Central memory CD4-positive, alpha-beta T cell (primary cell): ENCODE data around the gene STK33.

Source experiments
- DNase-seq: peaks from one replicate; pipeline ENCODE4 v3.0.0; 2022

Gene STK33

DNA sequence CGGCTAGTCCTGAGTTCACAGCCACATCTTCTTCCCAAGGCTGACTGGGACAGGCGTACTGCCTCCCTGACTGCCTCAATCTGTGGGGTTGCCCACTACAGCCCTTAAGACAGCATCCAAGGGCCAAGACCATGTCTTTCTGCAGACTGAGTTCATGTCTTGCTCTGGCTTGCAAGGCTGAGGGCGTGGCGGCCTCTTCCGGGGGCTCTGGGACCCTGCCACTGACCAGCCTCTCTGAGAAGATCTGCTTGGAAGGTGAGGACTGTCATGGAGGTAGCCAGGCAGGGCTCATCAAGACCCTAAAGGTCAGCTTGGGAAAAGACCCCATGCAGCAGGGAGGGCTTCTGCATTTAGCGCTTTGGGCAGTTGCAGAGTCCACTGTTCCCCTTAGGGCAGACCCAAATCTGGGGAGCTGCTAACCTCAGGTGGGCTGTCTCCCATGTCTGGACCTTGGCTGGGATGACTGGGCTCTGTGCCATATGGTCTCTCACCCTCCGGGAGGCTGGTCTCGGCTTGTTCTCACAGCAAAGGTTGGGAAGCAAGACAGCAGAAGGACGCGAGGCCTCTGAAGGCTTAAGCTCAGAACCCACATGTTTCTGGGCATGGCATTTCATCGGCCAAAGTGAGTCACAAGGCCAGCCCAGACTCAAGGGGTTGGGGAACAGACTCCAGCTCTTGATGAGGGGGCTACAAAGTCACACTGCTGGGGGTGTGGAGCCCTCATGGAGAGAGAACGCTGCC, 221.2 kb downstream of the STK33 start:
- no peak for DNase-seq

DNA sequence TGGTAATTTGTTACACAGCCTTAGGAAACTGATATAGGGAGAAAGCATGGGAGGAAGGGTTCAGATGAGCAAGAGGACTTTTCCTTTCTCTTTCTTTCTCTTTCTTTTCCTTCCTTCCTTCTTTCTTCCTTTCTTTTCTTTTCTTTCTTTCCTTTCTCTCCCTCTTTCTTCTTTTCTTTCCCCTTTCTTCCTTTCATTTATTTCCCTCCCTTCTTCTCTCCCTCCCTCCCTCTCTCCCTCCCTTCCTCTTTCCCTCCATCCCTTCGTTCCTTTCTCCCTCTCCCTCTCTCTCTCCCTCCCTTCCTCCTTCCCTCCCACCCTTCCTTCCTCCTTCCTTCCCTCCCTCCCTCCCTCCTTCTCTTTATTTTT, 222.5 kb downstream of the STK33 start:
- no peak for DNase-seq

DNA sequence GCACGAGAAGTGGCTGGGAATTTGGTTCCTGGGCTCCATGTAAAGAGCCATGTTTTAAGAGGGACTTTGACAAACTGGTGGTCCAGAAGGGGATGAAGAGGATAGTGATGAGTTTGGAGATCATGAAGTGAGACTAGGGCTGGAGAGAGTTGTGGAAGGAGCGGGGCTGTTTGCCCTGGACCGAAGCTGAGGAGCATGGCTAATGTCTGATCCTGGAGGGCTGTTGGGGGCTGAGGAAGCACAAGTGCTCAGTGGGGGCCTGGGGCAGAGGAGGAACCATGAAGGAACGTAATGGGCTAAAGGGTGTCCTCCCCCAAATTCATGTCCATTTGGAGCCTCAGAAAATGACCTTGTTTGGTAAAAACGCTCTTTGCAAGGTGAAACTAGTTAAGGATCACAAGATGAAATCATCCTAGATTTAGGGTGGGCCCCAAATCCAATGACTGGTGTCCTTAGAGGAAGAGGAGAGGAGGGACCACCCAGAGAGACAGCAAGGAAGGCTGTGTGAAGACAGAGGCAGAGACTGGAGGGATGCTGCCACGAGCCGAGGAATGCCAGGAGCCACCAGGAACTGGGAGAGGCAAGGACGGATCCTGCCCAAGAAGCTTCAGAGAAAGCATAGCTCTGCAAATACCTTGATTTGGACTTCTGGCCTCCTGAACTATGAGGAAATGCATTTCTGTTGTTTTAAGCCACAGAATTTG, 223.1 kb downstream of the STK33 start:
- no peak for DNase-seq

DNA sequence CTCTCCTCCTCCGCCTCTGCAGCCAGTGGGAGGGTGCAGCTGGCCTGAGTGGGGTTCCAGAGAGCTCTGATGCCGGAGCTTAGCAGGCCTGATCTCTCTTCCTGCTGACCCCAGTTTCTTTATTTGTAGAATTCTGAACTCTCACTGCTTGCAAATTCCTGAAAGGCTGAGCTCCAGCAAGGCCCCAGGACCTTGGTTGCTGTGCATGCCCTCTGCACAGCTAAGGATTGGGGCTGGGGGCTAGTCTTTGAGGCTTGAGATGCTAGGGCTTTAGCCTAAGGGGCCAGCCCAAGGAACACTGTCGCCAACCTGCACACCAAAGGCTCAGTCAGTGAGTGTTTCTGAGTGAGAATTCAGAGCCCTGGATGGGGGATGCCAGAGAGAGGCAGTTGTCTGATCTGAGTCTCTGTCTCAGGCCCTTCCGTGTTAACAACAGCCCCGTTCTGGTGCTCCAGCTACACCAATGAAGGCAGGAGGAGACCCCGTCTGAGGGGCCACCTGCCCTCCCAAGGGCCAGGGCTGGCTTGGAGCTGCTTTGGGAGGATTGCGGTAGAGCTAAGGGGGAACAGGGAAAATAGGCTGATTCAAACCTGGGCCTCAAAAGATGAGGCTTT, 224.3 kb downstream of the STK33 start:
- DNase-seq, result no peak

DNA sequence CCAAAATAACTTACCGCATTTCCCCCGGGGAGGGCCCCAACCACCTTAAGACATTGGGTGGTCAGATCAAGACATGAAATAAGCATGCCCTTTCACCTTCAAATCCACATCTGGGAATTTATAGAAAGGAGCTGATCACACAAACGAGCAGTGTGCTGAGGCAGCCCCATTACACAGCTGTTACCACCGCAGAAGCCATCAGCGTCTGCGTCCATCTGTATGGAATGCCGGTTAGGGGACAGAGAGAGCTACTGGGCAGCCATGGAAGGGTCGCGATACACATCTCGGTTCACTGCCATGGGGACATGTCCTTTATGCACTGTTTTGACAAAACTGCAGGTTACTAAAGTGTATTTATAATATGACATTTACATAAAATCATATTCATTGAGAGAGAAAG, 225.3 kb downstream of the STK33 start:
- no peak for DNase-seq

DNA sequence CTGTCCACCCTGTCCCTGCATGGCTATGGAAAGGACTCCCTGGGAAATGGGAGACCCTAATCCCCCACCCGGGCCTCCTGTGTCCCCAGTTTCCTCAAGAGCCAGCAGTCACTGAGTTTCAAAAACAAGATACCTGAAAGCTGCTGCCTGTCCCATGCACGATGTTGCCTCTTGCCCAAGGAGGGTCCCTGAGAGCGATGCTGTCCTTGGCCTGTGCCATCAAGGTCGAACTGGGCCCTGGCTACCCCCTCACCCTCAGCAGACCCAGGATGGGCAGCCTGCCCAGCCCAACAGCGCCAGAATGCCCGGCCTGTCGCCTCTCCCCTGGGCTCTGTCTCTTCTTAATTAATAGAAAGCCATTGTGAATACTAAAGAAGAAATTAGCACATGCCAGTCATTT, 225.8 kb downstream of the STK33 start:
- DNase-seq, result no peak

DNA sequence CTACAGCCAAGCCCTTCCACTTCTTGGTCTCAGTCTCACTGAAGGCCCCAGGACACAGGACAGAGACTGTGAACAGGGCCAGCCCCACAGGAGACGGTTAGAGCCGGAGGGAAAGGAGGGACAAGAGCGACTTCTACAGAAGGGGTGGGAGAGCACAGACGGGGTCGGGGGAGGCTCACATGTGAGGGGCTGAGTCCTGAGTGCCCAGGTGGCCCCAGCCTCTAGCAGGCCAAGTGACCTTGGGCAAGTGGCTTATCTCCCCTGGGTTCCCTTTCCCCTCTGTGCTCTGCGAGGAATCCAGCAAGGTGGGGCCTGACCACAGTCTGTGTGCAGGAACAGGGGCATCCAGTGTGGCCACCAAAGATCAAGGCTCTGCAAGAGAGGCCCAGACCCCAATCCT, 227.7 kb downstream of the STK33 start:
- no peak for DNase-seq

DNA sequence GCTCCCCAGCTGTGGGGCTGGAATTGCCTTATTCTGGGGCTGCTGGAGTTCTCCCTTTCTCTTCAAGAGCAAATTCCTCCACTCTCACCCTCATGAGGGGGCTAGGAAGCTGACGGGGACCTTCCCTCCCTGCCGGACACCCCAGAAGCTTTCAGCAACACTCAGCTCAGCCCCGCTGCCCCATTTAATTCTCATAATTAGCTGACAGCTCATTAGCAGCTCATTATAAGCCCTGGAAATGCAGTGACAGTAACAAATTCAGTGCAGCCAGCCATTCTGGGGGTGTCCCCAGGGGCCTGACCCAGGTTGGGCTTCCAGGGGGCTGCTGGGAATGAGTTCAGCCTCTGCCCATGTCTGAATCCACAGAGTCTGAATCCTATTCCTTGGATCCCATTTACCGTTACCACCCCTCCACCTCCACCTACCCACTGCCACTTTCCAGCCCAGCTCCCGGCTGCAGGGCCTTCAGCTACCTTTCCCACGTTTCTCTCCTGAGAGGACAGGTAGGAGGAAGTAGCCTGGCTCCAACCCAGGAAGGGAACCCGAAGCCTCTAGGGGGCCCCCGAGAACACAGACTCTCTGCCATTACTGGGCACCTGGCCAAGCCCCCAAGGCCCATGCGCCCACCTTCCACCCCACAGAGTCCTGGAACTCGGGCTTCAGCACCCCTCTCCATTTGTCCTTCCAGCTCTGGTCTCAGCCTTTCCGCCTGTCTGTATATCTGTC, 228.6 kb downstream of the STK33 start:
- no peak for DNase-seq

DNA sequence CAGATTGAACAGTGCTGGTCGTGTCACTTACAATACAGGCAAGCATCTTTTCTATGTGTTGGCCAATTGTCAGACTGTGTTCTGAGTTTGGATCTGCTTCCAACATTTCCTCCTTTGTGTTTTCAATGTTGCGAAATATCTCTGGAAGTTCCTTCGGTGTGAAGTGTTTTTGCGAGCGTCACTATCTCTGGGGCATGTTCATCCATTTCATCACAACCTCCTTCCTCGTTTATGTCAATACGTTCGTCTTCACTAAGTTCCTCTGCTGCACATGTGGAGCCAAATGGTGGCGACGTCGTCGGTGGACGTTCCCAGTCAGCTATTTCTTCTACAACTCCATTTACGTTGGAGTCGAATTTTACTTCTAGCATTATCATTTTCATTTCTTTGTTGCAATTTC, 230.1 kb downstream of the STK33 start:
- DNase-seq, result no peak

DNA sequence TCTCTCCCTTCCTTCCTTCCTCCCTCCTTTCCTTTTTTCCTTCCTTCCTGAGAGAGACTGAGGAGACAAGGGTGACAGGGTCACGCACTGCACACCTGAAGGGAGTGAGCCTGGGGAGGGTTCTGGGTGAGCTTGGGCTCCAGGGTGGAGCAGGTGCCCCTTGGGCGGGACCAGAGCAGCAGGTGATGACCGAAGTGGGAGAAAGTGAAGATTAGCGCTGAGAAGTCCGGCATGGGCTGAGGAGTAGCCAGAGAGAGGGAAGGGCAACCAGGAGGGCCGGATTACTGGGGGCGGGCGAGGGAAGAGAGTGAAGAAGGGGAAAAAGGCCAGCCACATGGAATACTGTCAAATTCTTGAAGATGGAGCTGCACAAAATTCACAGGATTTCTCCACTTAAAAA, 231.1 kb downstream of the STK33 start:
- DNase-seq, result no peak

DNA sequence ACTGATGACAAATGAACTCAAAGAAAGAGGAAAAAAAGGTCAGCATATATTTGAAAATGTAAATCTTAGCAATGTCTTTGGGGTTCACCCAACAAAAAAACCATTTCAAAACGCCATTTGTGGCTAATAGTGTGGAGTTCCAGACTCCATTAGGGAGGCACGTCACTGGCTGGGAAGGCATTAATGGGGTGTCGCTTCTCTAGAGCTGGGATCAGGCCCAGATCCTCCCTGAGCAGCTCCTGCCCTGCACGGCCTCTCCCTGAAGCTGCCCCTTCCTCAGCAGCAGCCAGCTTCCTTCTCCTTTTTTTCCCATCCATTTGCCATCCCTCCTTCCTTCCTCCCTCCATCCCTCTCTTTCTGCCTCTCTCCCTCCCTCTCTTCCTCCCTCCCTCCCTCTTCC, 231.5 kb downstream of the STK33 start:
- DNase-seq, result no peak

DNA sequence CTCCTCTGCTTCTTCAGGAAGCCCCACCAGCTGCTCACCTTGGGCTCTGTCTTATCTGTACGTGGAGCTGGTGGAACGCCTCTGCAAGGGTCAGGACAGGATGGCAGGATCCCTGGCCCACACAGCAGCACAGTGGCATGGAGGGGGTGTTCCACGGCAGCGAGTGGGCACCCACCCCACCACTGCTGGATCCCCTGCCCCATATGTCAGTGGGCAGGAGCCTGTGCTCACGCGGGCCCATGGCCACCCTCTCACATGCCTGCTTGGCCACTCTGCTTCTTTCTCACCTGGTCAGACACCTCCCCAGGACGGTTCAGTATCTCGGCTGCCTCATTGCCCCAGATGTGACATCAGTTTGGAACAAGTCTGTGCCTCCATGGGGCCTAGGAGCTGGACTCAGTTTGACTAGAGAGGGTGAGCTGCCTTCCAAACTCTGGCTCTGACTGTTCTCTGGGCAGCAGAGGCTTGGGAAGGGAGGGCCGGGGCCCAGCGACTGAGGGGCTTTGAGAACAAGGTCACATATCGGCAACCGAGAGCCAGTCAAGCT, 232.3 kb downstream of the STK33 start:
- no peak for DNase-seq

DNA sequence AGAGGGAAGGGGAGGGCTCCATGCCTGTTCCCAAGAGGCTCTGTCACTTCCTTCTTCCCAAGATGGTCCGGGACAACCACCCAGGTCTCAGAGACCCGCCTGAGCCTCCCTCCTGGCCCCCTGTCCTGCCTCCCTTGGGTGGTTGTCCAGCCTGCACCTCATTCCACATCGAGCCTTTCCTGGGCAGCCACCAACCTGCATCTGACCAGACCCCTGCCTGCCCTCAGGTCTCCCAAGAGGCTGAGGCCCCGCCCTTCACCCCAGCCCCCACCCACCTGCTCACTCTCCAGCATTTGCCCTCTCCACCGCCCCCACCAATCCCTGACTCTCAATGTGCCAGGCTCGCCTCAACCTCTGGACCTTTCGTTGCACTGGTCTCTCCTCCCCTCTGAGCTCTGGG, 232.8 kb downstream of the STK33 start:
- DNase-seq, result no peak

DNA sequence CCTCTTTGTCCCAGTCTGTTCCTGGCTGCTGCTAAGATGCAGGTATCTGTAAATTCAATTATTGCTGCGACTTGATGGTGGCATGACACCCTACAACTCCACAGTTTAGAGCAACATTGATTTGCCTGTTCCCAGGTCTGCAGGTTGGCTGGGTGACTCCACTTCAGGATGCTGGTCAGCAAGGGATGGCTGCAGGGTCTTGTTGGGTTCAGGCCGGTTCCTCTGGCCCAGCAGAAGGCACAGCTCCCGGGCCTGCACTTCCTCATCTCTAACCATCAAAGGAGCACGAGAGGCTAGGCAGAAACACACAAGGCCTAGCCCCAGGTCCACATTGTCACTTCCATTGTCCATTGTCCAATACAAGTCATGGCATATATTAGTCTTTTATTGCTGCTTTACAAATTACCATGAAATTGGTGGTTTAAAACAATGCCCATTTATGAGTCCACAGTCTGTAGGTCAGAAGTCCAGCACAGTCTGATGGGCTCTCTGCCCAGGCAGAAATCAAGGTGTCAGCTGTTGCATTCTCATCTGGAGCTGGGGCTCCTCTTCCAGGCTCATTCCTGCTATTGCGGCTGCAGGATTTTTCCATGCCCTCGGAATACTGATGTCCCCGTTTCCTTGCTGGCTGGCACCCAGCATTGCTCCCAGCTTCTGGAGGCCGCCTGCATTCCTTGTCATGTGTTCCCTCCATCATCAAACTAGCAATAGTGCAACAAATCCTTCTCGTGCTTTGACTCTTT, 233.8 kb downstream of the STK33 start:
- no peak for DNase-seq

DNA sequence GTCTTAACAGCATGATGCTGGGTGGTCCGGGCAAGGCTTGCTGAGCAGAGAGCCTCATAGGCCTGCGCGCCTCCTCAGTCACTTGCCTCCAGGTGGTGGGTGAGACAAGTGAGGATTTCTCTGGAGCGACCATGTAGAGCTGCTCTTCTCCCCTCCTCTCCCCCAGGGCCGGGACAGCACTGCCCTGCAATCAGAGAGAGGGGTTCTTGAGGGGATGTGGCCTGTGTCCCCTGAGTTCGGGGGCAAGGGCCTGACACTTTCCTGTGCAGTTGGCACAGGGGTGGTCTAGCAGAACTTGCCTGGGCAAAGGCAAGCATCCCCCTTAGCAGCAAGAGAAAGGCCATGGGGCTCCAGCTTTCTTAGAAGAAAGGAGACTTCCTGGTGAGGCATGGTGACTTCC, 234.5 kb downstream of the STK33 start:
- DNase-seq, result no peak

DNA sequence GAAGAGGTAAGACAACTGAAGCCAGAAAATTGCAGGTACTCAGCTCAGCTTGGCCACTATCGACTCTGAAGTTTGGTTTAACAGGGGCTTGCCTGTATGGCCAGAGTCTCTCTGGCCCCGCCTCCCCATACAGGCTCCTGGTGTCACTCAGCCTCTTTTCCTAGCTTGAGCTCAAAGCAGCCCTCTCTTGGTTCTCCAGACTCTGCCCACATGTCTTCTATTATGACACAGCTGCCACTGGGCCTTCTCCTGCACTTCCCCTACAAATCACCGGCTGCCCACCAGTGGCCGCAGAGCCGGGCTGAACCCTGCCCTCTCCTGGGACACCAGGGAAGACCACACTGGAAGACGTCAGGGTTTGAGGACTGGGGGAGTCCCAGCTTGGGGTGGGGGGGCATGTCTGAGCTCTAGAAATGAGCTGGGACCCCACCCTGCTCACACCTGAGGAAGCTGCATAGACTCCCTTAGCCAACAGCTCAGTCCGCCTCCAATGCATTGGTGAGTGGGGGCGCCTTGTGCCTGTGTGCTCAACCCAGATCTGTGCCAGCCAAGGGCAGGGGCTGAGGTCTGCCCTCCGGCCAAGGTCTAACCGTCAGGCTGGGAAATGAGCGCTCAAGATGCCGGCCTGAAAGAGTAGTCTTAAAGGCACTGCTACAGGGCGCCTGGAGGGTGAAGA, 236.0 kb downstream of the STK33 start:
- no peak for DNase-seq

DNA sequence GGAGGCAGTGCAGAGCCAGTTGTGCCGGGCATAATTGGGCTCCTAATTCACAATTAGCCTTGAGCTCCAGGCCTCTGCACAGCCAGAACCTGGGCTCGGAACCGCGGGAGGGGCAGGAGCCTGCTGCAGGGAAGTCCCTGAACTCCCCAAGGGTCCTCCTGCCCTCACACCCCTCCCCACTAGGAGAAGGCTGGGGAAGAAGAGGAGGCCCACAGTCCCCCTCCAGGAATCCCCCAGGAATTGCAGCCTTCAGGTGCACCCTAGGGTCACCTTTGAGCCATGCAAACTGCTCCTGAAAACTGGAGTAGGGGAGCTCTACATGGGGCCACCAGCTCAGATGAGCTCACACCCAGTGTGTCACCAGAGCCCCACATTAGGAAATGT, 236.5 kb downstream of the STK33 start:
- DNase-seq, result no peak

DNA sequence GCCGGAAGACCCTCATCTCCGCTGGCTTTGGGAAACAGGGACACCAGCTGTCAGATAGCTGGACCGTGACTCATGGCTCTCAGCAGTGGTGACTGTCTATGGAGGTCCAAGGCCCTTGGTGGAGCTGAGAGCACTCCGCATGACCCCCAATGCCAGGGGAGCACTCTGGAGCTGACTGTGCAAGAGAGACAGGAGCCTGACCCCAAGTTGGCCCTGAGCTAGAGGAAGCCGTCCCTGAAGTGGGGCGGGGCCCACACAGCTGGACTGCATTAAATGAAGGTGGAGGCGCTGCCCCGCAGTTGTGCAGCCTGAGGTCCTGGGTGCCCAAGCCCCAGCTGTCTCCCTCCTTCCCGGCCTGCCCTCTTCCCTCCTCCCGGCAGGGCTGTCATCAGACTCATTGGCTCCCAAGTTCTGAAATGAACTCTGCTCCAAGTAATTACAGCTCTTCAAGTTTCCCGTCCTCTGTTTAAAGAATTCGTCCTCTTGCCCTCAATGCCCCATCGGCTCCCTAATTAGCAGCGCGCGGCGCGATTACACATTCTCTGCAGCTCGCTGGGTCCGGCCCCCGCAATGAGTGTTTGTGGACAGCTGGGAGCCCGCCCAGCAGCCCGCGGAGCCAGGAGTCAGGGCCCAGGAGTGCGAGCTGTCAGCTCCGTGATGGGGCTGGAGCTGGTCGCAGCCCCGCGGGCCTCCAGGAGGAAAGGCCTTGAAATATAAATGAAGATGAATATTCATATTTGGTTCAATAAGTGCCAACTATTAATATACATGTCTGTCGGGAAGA, 237.1 kb downstream of the STK33 start:
- no peak for DNase-seq

DNA sequence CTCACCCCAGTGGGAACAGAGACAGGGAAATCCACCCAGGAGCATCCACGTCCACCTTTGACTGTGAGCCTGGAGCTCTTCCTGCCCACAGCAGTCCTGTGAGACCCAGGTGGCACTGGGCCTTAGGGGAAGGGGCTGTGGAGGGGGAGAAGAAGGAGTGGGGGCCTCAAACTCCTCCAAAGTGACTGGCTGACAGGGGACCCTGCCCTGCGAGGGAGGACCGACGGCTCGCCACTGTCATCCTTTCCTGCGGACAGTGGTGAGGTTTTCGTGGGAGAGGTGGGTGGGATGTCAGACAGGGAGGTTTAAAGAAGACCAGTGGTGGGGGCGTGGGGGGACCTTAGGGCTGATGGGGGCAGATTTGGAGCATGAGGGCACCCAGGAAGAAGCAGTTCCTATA, 237.8 kb downstream of the STK33 start:
- no peak for DNase-seq

DNA sequence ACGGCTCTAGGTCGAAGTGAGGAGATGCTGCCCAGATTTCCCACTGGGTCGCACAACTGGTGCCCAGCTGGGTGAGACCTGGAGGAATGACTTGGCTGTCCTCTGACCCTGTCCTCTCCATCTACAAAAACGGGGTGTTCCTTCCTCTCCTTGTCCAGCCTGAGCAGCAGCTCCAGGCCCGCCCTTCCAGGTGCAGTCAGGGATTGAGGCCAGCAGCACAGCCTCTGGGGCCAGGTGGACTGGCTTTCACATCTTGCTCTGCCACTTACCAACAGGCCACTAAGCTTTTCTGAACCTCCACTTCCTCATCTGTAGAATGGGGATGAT, 238.6 kb downstream of the STK33 start:
- no peak for DNase-seq
